Measurements from ENCODE around the gene WDR18. TPM values are rescaled to one million over a fixed set of nuclear protein-coding genes. Genes with fewer than 3 reads are reported as not detected.

Gene WDR18
- total RNA-seq, 4 donors from 2014 or later: 9.9 to 30.3 (median 28.4) TPM

DNA sequence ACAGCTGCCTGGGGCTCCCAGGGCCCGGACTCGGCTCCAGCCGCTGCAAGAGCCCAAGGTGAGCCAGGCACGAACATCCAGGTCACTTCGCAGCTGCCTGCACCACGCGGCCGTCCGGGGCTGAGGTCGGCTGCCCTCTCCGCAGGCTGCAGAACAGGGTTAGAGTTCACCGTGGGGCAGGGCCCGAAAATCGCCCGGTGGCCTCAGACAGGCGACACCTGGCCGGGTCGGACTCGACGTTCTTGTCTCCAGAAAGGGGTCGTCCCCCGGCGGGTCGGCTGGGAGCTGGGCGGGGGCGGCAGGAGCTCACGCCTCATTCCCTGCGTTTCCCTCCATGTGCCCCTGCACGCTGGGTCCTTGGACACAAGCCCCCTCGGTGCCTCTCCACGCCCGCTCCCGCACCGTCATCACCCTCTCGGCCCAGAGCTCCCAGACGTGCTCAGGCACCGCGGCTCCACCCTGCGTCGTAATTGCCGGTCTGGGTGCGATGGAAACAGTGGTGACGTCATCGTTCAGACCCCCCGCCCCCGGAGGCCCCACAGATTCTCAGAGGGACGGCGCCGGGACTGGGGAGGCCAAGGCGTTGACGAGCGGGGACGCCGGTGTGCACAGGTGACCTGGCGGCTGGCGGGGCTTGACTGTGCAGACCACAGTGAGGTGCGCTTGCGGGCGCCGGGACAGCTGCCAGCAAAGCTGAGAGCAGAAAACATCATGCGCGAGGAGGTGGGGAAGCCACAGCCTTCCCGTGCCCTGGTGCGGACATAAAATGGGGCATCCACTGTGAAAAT is 12.1 kb downstream of the WDR18 start:
- H3K27me3 ChIP-seq: peaks cover 14 to 73% (median 49%) of the 10 kb centered on the region in 4 donors
- DNase-seq (ENCODE audit: extremely low spot score): no peak

DNA sequence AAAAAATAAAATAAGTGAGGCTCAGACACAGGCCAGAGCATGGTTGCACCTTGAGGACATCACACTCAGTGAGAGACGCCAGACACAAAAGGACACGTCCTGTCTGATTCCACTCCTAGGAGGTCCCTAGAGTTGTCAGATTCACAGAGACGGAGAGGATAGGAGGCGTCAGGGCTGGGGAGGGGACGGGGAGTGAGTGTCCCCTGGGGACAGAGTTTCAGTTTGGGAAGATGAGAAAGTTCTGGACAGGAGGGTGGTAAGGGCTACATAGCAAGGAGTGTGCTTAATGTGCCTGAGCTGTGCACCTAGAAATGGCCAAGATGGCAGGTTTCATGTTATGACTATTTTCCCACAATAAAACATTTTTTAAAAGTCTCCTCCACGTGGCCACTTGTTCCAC is 13.9 kb downstream of the WDR18 start:
- TF ChIP-seq, protein P1, sequence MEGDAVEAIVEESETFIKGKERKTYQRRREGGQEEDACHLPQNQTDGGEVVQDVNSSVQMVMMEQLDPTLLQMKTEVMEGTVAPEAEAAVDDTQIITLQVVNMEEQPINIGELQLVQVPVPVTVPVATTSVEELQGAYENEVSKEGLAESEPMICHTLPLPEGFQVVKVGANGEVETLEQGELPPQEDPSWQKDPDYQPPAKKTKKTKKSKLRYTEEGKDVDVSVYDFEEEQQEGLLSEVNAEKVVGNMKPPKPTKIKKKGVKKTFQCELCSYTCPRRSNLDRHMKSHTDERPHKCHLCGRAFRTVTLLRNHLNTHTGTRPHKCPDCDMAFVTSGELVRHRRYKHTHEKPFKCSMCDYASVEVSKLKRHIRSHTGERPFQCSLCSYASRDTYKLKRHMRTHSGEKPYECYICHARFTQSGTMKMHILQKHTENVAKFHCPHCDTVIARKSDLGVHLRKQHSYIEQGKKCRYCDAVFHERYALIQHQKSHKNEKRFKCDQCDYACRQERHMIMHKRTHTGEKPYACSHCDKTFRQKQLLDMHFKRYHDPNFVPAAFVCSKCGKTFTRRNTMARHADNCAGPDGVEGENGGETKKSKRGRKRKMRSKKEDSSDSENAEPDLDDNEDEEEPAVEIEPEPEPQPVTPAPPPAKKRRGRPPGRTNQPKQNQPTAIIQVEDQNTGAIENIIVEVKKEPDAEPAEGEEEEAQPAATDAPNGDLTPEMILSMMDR (IDR thresholded peaks at IDR 0.05): no peak
- no peak for TF ChIP-seq EP300 (IDR thresholded peaks at IDR 0.05)
- no peak for TF ChIP-seq POLR2AphosphoS5 (IDR thresholded peaks at IDR 0.05)
- TF ChIP-seq POLR2A (IDR thresholded peaks at IDR 0.05; ENCODE audit: low read depth): no peak
- no peak for DNase-seq (ENCODE audit: extremely low spot score)
- WGBS: 39% methylated on average over 5 of the region's 6 CpGs
- peaks cover 14 to 91% (median 62%) of the 10 kb centered on the region in 4 donors for H3K27me3 ChIP-seq
- no peak overlapping the region for H3K27ac ChIP-seq (replicated peaks in 1 of 4)
- intact Hi-C loops (cut with DNase I): no loop called here
- peaks cover 15 to 32% (median 32%) of the 10 kb centered on the region in 4 donors for H3K4me1 ChIP-seq
- H3K36me3 ChIP-seq: peaks cover 0 to 20% (median 15%) of the 10 kb centered on the region in 4 donors
- no peak overlapping the region for H3K4me3 ChIP-seq
- no peaks in the 10 kb centered on the region for H3K9me3 ChIP-seq

More for the DNA sequence above, 12.1 kb downstream of the WDR18 start:
- WGBS: 9% methylated on average over 48 of the region's 64 CpGs
- no peak overlapping the region for H3K27ac ChIP-seq (replicated peaks in 1 of 4)
- H3K4me1 ChIP-seq: peaks cover 11 to 26% (median 24%) of the 10 kb centered on the region in 4 donors
- H3K4me3 ChIP-seq: peak overlapping the region in 2 of 4 donors; percentile 28 to 30
- peaks cover 7 to 33% (median 28%) of the 10 kb centered on the region in 4 donors for H3K36me3 ChIP-seq
- TF ChIP-seq POLR2A (IDR thresholded peaks at IDR 0.05; ENCODE audit: low read depth) (no peak), POLR2AphosphoS5 (IDR thresholded peaks at IDR 0.05) (no peak), EP300 (IDR thresholded peaks at IDR 0.05) (no peak)
- TF ChIP-seq, protein P1 (IDR thresholded peaks at IDR 0.05): no peak
- intact Hi-C loops (cut with DNase I): no loop called here
- H3K9me3 ChIP-seq: no peaks in the 10 kb centered on the region

DNA sequence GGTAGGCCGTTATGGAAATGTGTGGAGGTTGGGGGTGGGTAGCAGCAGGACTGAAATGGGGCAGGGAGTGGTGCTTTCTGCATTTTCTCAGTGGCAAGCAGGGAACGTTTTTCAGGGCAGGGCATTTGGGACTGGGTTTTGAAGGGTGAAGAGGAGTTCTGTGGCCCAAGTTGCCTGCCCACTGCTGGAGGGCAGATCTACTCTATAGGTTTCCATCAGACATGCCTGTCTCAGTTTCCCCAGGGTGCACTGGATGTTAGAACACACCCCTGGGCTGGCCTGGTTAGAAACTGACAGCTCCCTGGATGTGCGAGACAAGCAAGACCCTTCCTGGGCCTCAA is 15.2 kb downstream of the WDR18 start:
- DNase-seq (ENCODE audit: extremely low spot score): no peak
- H3K27me3 ChIP-seq: peaks cover 14 to 100% (median 62%) of the 10 kb centered on the region in 4 donors
- peaks cover 0 to 7% (median 3%) of the 10 kb centered on the region in 4 donors for H3K36me3 ChIP-seq
- no peak overlapping the region for H3K4me3 ChIP-seq
- WGBS: 72% methylated on average over 3 of the region's 3 CpGs
- intact Hi-C loops (cut with DNase I): no loop called here
- H3K27ac ChIP-seq (replicated peaks in 1 of 4): no peak overlapping the region
- peaks cover 15 to 32% (median 32%) of the 10 kb centered on the region in 4 donors for H3K4me1 ChIP-seq
- TF ChIP-seq EP300 (IDR thresholded peaks at IDR 0.05) (no peak), POLR2A (IDR thresholded peaks at IDR 0.05; ENCODE audit: low read depth) (no peak), POLR2AphosphoS5 (IDR thresholded peaks at IDR 0.05) (no peak)
- TF ChIP-seq, protein P1 (IDR thresholded peaks at IDR 0.05): no peak
- no peaks in the 10 kb centered on the region for H3K9me3 ChIP-seq

DNA sequence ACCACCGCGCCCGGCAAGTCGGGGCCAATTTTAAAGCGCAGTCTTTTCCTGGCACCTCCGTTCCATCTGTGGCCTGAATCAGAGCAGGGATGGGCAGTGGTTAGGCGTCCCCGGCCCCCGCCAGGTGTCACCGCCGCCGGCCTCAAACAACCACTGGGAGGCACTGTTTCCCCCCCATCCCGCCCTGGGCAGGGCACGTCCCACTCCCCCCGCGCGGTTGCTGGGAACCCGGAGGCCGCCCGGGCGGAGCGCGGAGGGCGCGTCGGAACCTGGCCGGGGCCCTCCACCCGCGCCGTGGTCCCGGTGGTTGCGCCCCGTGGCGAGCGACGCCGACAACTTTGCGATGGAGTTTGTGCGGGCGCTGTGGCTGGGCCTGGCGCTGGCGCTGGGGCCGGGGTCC is 15.9 kb downstream of the WDR18 start, which contains the start of gene GRIN3B:
Gene GRIN3B (plus strand): TSS at position 325 of the 400 bp plus-strand sequence. CDS start 19 bp downstream, at position 344.
- peaks cover 14 to 97% (median 62%) of the 10 kb centered on the region in 4 donors for H3K27me3 ChIP-seq
- no peak within 1 kb of the TSS for H3K27ac ChIP-seq (replicated peaks in 1 of 4)
- peaks cover 15 to 32% (median 32%) of the 10 kb centered on the region in 4 donors for H3K4me1 ChIP-seq
- H3K9me3 ChIP-seq: no peaks in the 10 kb centered on the region
- no CpG with 5 or more reads among the region's 43 CpGs for WGBS
- TF ChIP-seq POLR2A (IDR thresholded peaks at IDR 0.05; ENCODE audit: low read depth) (no peak), EP300 (IDR thresholded peaks at IDR 0.05) (no peak), POLR2AphosphoS5 (IDR thresholded peaks at IDR 0.05) (no peak)
- TF ChIP-seq, protein P1 (IDR thresholded peaks at IDR 0.05): peak; percentile 32 to 54 (median 39)
- H3K36me3 ChIP-seq: peaks cover 0 to under 1% (median 0%) of the 10 kb centered on the region in 4 donors
- no peak for DNase-seq (ENCODE audit: extremely low spot score)
- intact Hi-C loops (cut with DNase I): no loop called here
- peak within 1 kb of the TSS; percentile 24 to 45 (median 34) for H3K4me3 ChIP-seq

All from esophagus muscularis mucosa (tissue), 4 donors.